ENCODE results near the gene ITGA6.

The ITGA6 gene

GRCh38 chr2:172507199-172507598 lies 79.8 kb downstream of the ITGA6 start:
- DNase-seq (ENCODE audit: low read depth): no peak
- H3K4me3 ChIP-seq (ENCODE audit: control insufficient read depth, low read depth, low read length): no peak overlapping the region
- no peak for TF ChIP-seq CTCF (conservative IDR thresholded peaks at IDR 0.05; ENCODE audit: control insufficient read depth, insufficient read depth, low read depth, low read length)

GRCh38 chr2:172510088-172510487 lies 82.7 kb downstream of the ITGA6 start:
- TF ChIP-seq CTCF (conservative IDR thresholded peaks at IDR 0.05; ENCODE audit: control insufficient read depth, insufficient read depth, low read depth, low read length): no peak
- no peak for DNase-seq (ENCODE audit: low read depth)
- no peak overlapping the region for H3K4me3 ChIP-seq (ENCODE audit: control insufficient read depth, low read depth, low read length)

DNA sequence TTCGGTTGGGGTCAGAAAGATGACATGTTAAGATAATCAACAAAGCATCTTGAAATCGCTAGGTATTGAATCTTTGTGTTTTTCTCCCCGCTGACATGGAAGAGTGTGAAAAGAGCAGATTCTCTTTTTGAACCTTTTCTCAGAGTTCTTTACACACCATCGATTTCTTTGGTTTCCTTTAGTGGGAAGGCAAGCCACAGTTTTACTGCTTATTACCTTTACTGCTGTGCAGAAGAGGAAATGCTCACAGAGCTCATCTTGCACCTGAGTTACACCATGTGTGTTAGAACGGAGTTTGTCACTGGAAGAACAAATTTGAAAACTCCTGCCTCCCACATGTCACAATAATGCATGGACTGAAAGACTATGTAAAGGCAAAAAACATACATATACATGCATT lies 83.2 kb downstream of the ITGA6 start:
- H3K4me3 ChIP-seq (ENCODE audit: control insufficient read depth, low read depth, low read length): no peak overlapping the region
- no peak for DNase-seq (ENCODE audit: low read depth)
- TF ChIP-seq CTCF (conservative IDR thresholded peaks at IDR 0.05; ENCODE audit: control insufficient read depth, insufficient read depth, low read depth, low read length): no peak

DNA sequence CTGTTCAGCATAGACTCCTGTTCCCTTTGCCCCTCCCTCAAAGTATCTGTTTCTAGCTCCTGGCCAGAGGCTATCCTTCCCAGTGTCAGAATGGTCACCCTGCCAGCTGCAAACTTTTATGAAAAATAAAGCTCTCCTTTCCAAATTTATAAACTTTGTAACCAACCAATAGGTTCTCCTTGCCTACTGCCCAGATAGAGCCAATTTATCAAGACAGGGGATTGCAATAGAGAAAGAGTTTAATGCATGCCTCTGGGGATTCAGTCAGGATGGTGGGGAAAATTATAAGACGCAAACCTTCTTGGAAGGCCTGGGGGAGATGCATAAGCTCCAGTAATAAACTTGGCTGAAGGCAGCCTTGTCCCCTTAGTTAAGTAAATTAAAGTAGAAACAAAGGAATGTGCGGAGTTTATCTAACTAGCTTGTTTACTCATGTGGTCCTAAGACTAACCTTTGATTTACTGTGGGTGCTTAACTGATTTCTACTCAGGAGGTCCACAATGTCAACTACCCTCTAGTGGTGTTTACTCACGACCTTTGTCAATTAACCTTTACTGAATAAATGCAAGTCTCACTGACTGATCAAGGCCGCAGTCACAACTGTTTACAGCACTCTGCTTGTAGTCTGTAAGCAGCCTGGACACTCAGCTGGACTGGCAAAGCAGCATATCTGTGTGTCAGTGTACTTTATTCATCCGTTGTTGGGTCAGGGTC lies 85.6 kb downstream of the ITGA6 start:
- no peak overlapping the region for H3K4me3 ChIP-seq (ENCODE audit: control insufficient read depth, low read depth, low read length)
- DNase-seq (ENCODE audit: low read depth): no peak
- no peak for TF ChIP-seq CTCF (conservative IDR thresholded peaks at IDR 0.05; ENCODE audit: control insufficient read depth, insufficient read depth, low read depth, low read length)

DNA sequence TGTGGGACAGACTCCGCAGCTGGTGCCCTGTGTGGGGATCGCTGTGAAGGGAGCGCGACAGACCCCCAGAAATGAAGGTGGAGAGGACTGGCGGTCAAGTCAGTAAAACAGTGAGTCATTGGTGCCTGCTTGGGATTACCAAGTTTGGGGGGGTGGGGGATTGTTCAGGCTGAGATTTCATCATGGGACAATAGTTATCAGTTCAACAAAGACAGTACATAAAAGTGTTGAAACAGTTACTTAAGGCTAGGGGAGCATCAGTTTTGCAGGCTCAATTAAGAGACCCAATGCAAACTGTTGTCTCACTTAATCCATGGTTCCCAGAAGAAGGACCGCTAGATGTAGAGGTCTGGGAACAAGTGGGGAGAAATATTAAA lies 86.1 kb downstream of the ITGA6 start:
- H3K4me3 ChIP-seq (ENCODE audit: control insufficient read depth, low read depth, low read length): no peak overlapping the region
- DNase-seq (ENCODE audit: low read depth): no peak
- no peak for TF ChIP-seq CTCF (conservative IDR thresholded peaks at IDR 0.05; ENCODE audit: control insufficient read depth, insufficient read depth, low read depth, low read length)

GRCh38 chr2:172513935-172514586 lies 86.7 kb downstream of the ITGA6 start:
- DNase-seq (ENCODE audit: low read depth): no peak
- H3K4me3 ChIP-seq (ENCODE audit: control insufficient read depth, low read depth, low read length): no peak overlapping the region
- no peak for TF ChIP-seq CTCF (conservative IDR thresholded peaks at IDR 0.05; ENCODE audit: control insufficient read depth, insufficient read depth, low read depth, low read length)
